GM12878 (cell line): ENCODE data around the gene TMBIM1. TPM values are rescaled to one million over a fixed set of nuclear protein-coding genes. Genes with fewer than 3 reads are reported as not detected.

Experiments used
- BCL11A ChIP-seq: IDR thresholded peaks from 2 replicates; pipeline ENCODE4 v1.6.1; 2011; ENCODE audit warnings: low read depth, low read length
- CBX3 ChIP-seq: fragments of 200-600 bp; sonication (generic); IDR thresholded peaks from 2 replicates; pipeline ENCODE4 v1.6.1; 2016; ENCODE audit warnings: low read depth, borderline replicate concordance
- E4F1 ChIP-seq: fragments of 450-650 bp; IDR thresholded peaks from 2 replicates; pipeline ENCODE4 v1.6.1; 2018; ENCODE audit warnings: borderline replicate concordance, mild to moderate bottlenecking; ENCODE audit not compliant: partially characterized antibody
- EZH2 ChIP-seq: IDR thresholded peaks from 2 replicates; pipeline ENCODE4 v1.6.1; 2012; ENCODE audit warnings: low read depth, mild to moderate bottlenecking, control low read depth, inconsistent platforms, low read length, borderline replicate concordance; ENCODE audit not compliant: control insufficient read depth
- HDAC2 ChIP-seq: fragments of 200-600 bp; sonication (generic); IDR thresholded peaks from 2 replicates; pipeline ENCODE4 v1.6.1; 2017
- JUNB ChIP-seq: IDR thresholded peaks from 2 replicates; pipeline ENCODE4 v1.6.1; 2016; ENCODE audit warnings: antibody characterized with exemption, mild to moderate bottlenecking
- MTA2 ChIP-seq: fragments of 450-650 bp; IDR thresholded peaks from 2 replicates; pipeline ENCODE4 v1.6.1; 2016; ENCODE audit warnings: low read depth, mild to moderate bottlenecking, moderate library complexity
- MYB ChIP-seq: fragments of 150-350 bp; IDR thresholded peaks from 2 replicates; pipeline ENCODE4 v1.6.1; 2014; ENCODE audit warnings: mild to moderate bottlenecking, low read depth, low read length, borderline replicate concordance
- MYC ChIP-seq: IDR thresholded peaks from 2 replicates; pipeline ENCODE4 v1.6.1; 2011; ENCODE audit warnings: mild to moderate bottlenecking, low read length, moderate library complexity, inconsistent platforms; ENCODE audit not compliant: insufficient read depth, insufficient replicate concordance, insufficient read length, severe bottlenecking
- PAX5 ChIP-seq: IDR thresholded peaks from 2 replicates; pipeline ENCODE4 v1.6.1; 2011; ENCODE audit warnings: low read depth, low read length, borderline replicate concordance
- POLR2AphosphoS2 ChIP-seq: IDR thresholded peaks from 2 replicates; pipeline ENCODE4 v1.6.1; 2011; ENCODE audit warnings: low read depth, mild to moderate bottlenecking, low read length, improper control_type of control experiment, moderate library complexity
- POU2F2 ChIP-seq: IDR thresholded peaks from 3 replicates; pipeline ENCODE4 v1.6.1; 2011; ENCODE audit warnings: low read depth, mild to moderate bottlenecking, low read length, borderline replicate concordance
- RAD51 ChIP-seq: fragments of 450-650 bp; IDR thresholded peaks from 2 replicates; pipeline ENCODE4 v1.6.1; 2016; ENCODE audit warnings: moderate library complexity, mild to moderate bottlenecking, inconsistent platforms
- TCF3 ChIP-seq: IDR thresholded peaks from 2 replicates; pipeline ENCODE4 v1.6.1; 2012; ENCODE audit warnings: low read depth, mild to moderate bottlenecking, low read length, borderline replicate concordance; ENCODE audit not compliant: insufficient read depth
- ZNF217 ChIP-seq: fragments of 450-650 bp; IDR thresholded peaks from 2 replicates; pipeline ENCODE4 v1.6.1; 2017; ENCODE audit warnings: antibody characterized with exemption, mild to moderate bottlenecking
- ZNF274 ChIP-seq: IDR thresholded peaks from one replicate; pipeline ENCODE4 v1.8.0; 2011; ENCODE audit not compliant: insufficient read length, insufficient read depth
- polyA plus RNA-seq, 11 experiments: library from polyadenylated mRNA; depleted of rRNA in 4 of 11; unstranded in 6 of 11; stranded (reverse) in 5 of 11; fragments of >200 nt; fragmentation: Nextera tagmentation in 4 of 11; fragmentation: Illumina TruSeq in 1 of 11; extraction: Ambion mirVana in 4 of 11; extraction: Trizol in 1 of 11; gene quantifications; 1 replicate in 1 of 11; 2 replicates in 10 of 11; pipeline versions ENCODE4 v1.2.1 to v1.2.3, GENCODE V29; 2011 to 2016; ENCODE audit warnings: inconsistent platforms in 2 of 11, missing spikeins in 2 of 11, low read depth in 1 of 11
- total RNA-seq, 4 experiments: library from RNA; depleted of rRNA in 3 of 4; stranded (reverse); fragments of >200 nt in 3 of 4; fragmentation: Illumina TruSeq in 1 of 4; extraction: Trizol in 1 of 4; gene quantifications; 2 replicates each; pipeline versions ENCODE4 v1.2.1 to v1.2.3, GENCODE V29; 2013 to 2021
- TF ChIP-seq, protein P1 (sequence below): fragments of 450-650 bp; IDR thresholded peaks from 2 replicates; pipeline ENCODE4 v1.6.1; 2017; ENCODE audit warnings: antibody characterized with exemption, mild to moderate bottlenecking, moderate library complexity
- TF ChIP-seq, protein P2 (sequence below): IDR thresholded peaks from 2 replicates; pipeline ENCODE4 v1.6.1; 2012; ENCODE audit warnings: low read length, inconsistent platforms
- TF ChIP-seq, protein P3 (sequence below): IDR thresholded peaks from 2 replicates; pipeline ENCODE4 v1.6.1; 2011; ENCODE audit warnings: mild to moderate bottlenecking, low read depth, low read length, moderate library complexity; ENCODE audit not compliant: insufficient replicate concordance

The TMBIM1 gene
- total and polyA plus RNA-seq, 10 of the 15 experiments (the other 5 are each of a cell fraction or from before 2014, with no cell fraction given): 6.1 to 38.3 (median 26.2) TPM

- TF ChIP-seq JUNB: no peak
- TF ChIP-seq PAX5: no peak
- TF ChIP-seq HDAC2: no peak
- TF ChIP-seq EZH2: no peak
- no peak for TF ChIP-seq TCF3
- no peak for TF ChIP-seq POU2F2
- 0 out of 2 replicates have a peak, but pooled peaks have one; percentile 8 for TF ChIP-seq MTA2
- no peak for TF ChIP-seq MYB
- TF ChIP-seq, protein P1, sequence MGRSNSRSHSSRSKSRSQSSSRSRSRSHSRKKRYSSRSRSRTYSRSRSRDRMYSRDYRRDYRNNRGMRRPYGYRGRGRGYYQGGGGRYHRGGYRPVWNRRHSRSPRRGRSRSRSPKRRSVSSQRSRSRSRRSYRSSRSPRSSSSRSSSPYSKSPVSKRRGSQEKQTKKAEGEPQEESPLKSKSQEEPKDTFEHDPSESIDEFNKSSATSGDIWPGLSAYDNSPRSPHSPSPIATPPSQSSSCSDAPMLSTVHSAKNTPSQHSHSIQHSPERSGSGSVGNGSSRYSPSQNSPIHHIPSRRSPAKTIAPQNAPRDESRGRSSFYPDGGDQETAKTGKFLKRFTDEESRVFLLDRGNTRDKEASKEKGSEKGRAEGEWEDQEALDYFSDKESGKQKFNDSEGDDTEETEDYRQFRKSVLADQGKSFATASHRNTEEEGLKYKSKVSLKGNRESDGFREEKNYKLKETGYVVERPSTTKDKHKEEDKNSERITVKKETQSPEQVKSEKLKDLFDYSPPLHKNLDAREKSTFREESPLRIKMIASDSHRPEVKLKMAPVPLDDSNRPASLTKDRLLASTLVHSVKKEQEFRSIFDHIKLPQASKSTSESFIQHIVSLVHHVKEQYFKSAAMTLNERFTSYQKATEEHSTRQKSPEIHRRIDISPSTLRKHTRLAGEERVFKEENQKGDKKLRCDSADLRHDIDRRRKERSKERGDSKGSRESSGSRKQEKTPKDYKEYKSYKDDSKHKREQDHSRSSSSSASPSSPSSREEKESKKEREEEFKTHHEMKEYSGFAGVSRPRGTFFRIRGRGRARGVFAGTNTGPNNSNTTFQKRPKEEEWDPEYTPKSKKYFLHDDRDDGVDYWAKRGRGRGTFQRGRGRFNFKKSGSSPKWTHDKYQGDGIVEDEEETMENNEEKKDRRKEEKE: no peak
- TF ChIP-seq, protein P2, sequence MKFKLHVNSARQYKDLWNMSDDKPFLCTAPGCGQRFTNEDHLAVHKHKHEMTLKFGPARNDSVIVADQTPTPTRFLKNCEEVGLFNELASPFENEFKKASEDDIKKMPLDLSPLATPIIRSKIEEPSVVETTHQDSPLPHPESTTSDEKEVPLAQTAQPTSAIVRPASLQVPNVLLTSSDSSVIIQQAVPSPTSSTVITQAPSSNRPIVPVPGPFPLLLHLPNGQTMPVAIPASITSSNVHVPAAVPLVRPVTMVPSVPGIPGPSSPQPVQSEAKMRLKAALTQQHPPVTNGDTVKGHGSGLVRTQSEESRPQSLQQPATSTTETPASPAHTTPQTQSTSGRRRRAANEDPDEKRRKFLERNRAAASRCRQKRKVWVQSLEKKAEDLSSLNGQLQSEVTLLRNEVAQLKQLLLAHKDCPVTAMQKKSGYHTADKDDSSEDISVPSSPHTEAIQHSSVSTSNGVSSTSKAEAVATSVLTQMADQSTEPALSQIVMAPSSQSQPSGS: no peak
- TF ChIP-seq CBX3: no peak
- TF ChIP-seq E4F1: no peak
- no peak for TF ChIP-seq ZNF274
- TF ChIP-seq, protein P3, sequence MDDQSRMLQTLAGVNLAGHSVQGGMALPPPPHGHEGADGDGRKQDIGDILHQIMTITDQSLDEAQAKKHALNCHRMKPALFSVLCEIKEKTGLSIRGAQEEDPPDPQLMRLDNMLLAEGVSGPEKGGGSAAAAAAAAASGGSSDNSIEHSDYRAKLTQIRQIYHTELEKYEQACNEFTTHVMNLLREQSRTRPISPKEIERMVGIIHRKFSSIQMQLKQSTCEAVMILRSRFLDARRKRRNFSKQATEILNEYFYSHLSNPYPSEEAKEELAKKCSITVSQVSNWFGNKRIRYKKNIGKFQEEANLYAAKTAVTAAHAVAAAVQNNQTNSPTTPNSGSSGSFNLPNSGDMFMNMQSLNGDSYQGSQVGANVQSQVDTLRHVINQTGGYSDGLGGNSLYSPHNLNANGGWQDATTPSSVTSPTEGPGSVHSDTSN: peak; percentile 91
- no peak for TF ChIP-seq MYC
- TF ChIP-seq RAD51: peak; percentile 44; the same call in 1 of the 2 replicates
- TF ChIP-seq BCL11A: no peak
- no peak for TF ChIP-seq POLR2AphosphoS2
- no peak for TF ChIP-seq ZNF217
These were observed 5.5 kb downstream of the TMBIM1 start (continued) for GRCh38 chr2:218286570-218287459.
